Breast epithelium (tissue), 4 donors: ENCODE data around the gene RAB13. TPM values are rescaled to one million over a fixed set of nuclear protein-coding genes. Genes with fewer than 3 reads are reported as not detected.

Experiments
- DNase-seq, 2 donors: peaks; one replicate each; pipeline ENCODE4 v3.0.0-alpha.2; 2019; ENCODE audit warnings: low spot score in 2 of 2
- H3K27ac ChIP-seq, 2 donors: fragments of 200-600 bp; sonication (generic) in 1 of 2; one replicate each; pipeline ENCODE4 v1.5.1; 2016 to 2019; ENCODE audit warnings: mild to moderate bottlenecking in 1 of 2
- H3K27me3 ChIP-seq, 2 donors: fragments of 200-600 bp; sonication (generic) in 1 of 2; one replicate each; pipeline versions ENCODE4 v1.5.1 to v1.6.0; 2017 to 2019; ENCODE audit warnings: control low read depth in 1 of 2, mild to moderate bottlenecking in 1 of 2
- H3K36me3 ChIP-seq: fragments of 200-600 bp; one replicate; pipeline ENCODE4 v1.5.1; 2019
- H3K4me1 ChIP-seq, 2 donors: fragments of 200-600 bp; sonication (generic); one replicate each; pipeline ENCODE4 v1.5.1; 2016 to 2019; ENCODE audit warnings: control low read depth in 1 of 2
- H3K4me3 ChIP-seq, 3 donors: fragments of 200-600 bp; sonication (generic); 1 replicate in 2 of 3; 2 replicates in 1 of 3; pipeline ENCODE4 v1.5.1; 2016 to 2019; ENCODE audit warnings: mild to moderate bottlenecking in 3 of 3, moderate library complexity in 2 of 3
- H3K9me3 ChIP-seq, 2 donors: fragments of 200-600 bp; sonication (generic) in 1 of 2; one replicate each; pipeline ENCODE4 v1.5.1; 2016 to 2019; ENCODE audit warnings: control low read depth in 1 of 2
- CTCF ChIP-seq, 3 donors: fragments of 450-650 bp; IDR thresholded peaks; one replicate each; pipeline ENCODE4 v1.5.1; 2016 to 2017; ENCODE audit warnings: antibody characterized with exemption in 3 of 3, mild to moderate bottlenecking in 3 of 3, moderate library complexity in 3 of 3
- POLR2A ChIP-seq: fragments of 450-650 bp; IDR thresholded peaks from one replicate; pipeline ENCODE4 v1.6.1; 2016; ENCODE audit warnings: antibody characterized with exemption, mild to moderate bottlenecking, moderate library complexity
- POLR2AphosphoS5 ChIP-seq, 3 donors: sonication (generic); formaldehyde crosslinking; IDR thresholded peaks; one replicate each; pipeline ENCODE4 v1.6.1; 2017; ENCODE audit warnings: antibody characterized with exemption in 3 of 3
- intact Hi-C: fragments of 100-400 bp; cut with DNase I; formaldehyde crosslinking; loops from one replicate; pipeline ENCODE4 v1.15.1; 2023; ENCODE audit warnings: low total_unique reads
- total RNA-seq, 3 donors: library from RNA; depleted of rRNA; stranded (reverse); fragments of >200 nt; gene quantifications; one replicate each; pipeline ENCODE4 v1.1.0, GENCODE V29; 2016

Gene RAB13
- total RNA-seq, 3 donors from 2014 or later: 45.8 to 68.3 (median 62.6) TPM

- peak in 1 of 2 donors; percentile 53 for DNase-seq
- intact Hi-C loops: no loop called here
- peaks cover 0 to 14% of the 10 kb centered on the region in 2 donors for H3K4me1 ChIP-seq
- peak overlapping the region; percentile 95 to 98 for H3K27ac ChIP-seq
- H3K4me3 ChIP-seq: peak overlapping the region; percentile 59 to 85 (median 63)
- H3K9me3 ChIP-seq: no peaks in the 10 kb centered on the region
- no peaks in the 10 kb centered on the region for H3K36me3 ChIP-seq
- H3K27me3 ChIP-seq: no peaks in the 10 kb centered on the region
- TF ChIP-seq POLR2AphosphoS5 (IDR thresholded peaks at IDR 0.05) (no peak), POLR2A (no peak), CTCF (IDR thresholded peaks at IDR 0.05) (no peak)
Observed at GRCh38 chr1:153962088-153963029, 23.8 kb downstream of the RAB13 start.

- H3K27me3 ChIP-seq: no peaks in the 10 kb centered on the region
- DNase-seq: no peak
- H3K4me1 ChIP-seq: peaks cover 8 to 17% of the 10 kb centered on the region in 2 donors
- TF ChIP-seq POLR2A (no peak), CTCF (IDR thresholded peaks at IDR 0.05) (no peak), POLR2AphosphoS5 (IDR thresholded peaks at IDR 0.05) (no peak)
- H3K9me3 ChIP-seq: no peaks in the 10 kb centered on the region
- intact Hi-C loops: no loop called here
- H3K4me3 ChIP-seq: peak overlapping the region in 2 of 3 donors; percentile 59 to 85
- no peaks in the 10 kb centered on the region for H3K36me3 ChIP-seq
- peak overlapping the region; percentile 95 to 98 for H3K27ac ChIP-seq
Observed at GRCh38 chr1:153961421-153961820, 24.7 kb downstream of the RAB13 start.

- Histone ChIP-seq H3K27ac (peak overlapping the region; percentile 91 to 95), H3K36me3 (no peaks in the 10 kb centered on the region), H3K27me3 (no peaks in the 10 kb centered on the region), H3K4me1 (peaks cover 10 to 17% of the 10 kb centered on the region in 2 donors), H3K9me3 (no peaks in the 10 kb centered on the region), H3K4me3 (no peak overlapping the region)
- intact Hi-C loops: no loop called here
- DNase-seq: no peak
- TF ChIP-seq POLR2A: no peak
- no peak for TF ChIP-seq CTCF (IDR thresholded peaks at IDR 0.05)
- no peak for TF ChIP-seq POLR2AphosphoS5 (IDR thresholded peaks at IDR 0.05)
Observed at GRCh38 chr1:153960206-153960605, 25.9 kb downstream of the RAB13 start.

- Histone ChIP-seq H3K27ac (peak overlapping the region; percentile 91 to 95), H3K4me3 (no peak overlapping the region), H3K4me1 (peaks cover 10 to 17% of the 10 kb centered on the region in 2 donors), H3K36me3 (no peaks in the 10 kb centered on the region), H3K9me3 (no peaks in the 10 kb centered on the region), H3K27me3 (no peaks in the 10 kb centered on the region)
- intact Hi-C loops: no loop called here
- no peak for TF ChIP-seq POLR2A
- TF ChIP-seq POLR2AphosphoS5 (IDR thresholded peaks at IDR 0.05): no peak
- no peak for TF ChIP-seq CTCF (IDR thresholded peaks at IDR 0.05)
- DNase-seq: no peak
Observed at GRCh38 chr1:153959454-153959853, 26.7 kb downstream of the RAB13 start.

- Histone ChIP-seq H3K4me1 (peaks cover 10 to 17% of the 10 kb centered on the region in 2 donors), H3K9me3 (no peaks in the 10 kb centered on the region), H3K4me3 (peak overlapping the region; percentile 93 to 95 (median 94)), H3K27me3 (no peaks in the 10 kb centered on the region), H3K27ac (peak overlapping the region; percentile 91 to 95), H3K36me3 (no peaks in the 10 kb centered on the region)
- no peak for TF ChIP-seq POLR2AphosphoS5 (IDR thresholded peaks at IDR 0.05)
- TF ChIP-seq POLR2A: no peak
- TF ChIP-seq CTCF (IDR thresholded peaks at IDR 0.05): no peak
- DNase-seq: no peak
- intact Hi-C loops: no loop called here
Observed at GRCh38 chr1:153958961-153959260, 27.2 kb downstream of the RAB13 start.
